Stimulated activated naive B cell treated with anti-CD40 and anti-IgM and Interleukin-4, amounts not matched to agents 10 μg/mL and 1 μg/mL and 100 μg/mL, for 72 hours (primary cell): ENCODE measurements around the gene TXNDC2.
A peak's percentile ranks its signal among the peaks of the same experiment; 100 is the strongest.
"Not testable (repeated sequence)": the region's sequence is repeated elsewhere in the genome, so short reads cannot be mapped to it uniquely, and the experiment has no call there.

Experiments used
- ATAC-seq, 2 donors: fragments of 150-1000 bp; cut with Tn5 transposase; replicated peaks; 2 replicates each; pipeline ENCODE4 v1.10.0; 2021; ENCODE audit warnings: moderate library complexity in 1 of 2
- DNase-seq: peaks from one replicate; pipeline ENCODE4 v3.0.0; 2021
- H3K27ac Mint-ChIP-seq: one replicate; pipeline ENCODE4 v1.8.0; 2022; ENCODE audit warnings: mild to moderate bottlenecking, mixed read lengths
- H3K27me3 Mint-ChIP-seq, 2 donors: one replicate each; pipeline ENCODE4 v1.8.0; 2022; ENCODE audit warnings: mixed read lengths in 2 of 2
- H3K36me3 Mint-ChIP-seq, 2 donors: one replicate each; pipeline ENCODE4 v1.8.0; 2022; ENCODE audit warnings: mixed read lengths in 2 of 2, mild to moderate bottlenecking in 1 of 2
- H3K4me1 Mint-ChIP-seq, 2 donors: one replicate each; pipeline ENCODE4 v1.8.0; 2022; ENCODE audit warnings: mixed read lengths in 2 of 2, mild to moderate bottlenecking in 1 of 2
- H3K4me3 Mint-ChIP-seq, 2 donors: one replicate each; pipeline ENCODE4 v1.8.0; 2022; ENCODE audit warnings: mild to moderate bottlenecking in 2 of 2, mixed read lengths in 2 of 2, moderate library complexity in 1 of 2
- H3K9me3 Mint-ChIP-seq, 2 donors: one replicate each; pipeline ENCODE4 v1.8.0; 2022; ENCODE audit warnings: mixed read lengths in 2 of 2, mild to moderate bottlenecking in 1 of 2

TXNDC2 gene

GRCh38 chr18:9902832-9903231 is 17.1 kb downstream of the TXNDC2 start:
- Mint-ChIP-seq H3K36me3 (no peaks in the 10 kb centered on the region), H3K9me3 (no peaks in the 10 kb centered on the region), H3K27me3 (peaks cover 17 to 26% of the 10 kb centered on the region in 2 donors), H3K4me3 (no peak overlapping the region), H3K27ac (no peak overlapping the region), H3K4me1 (peaks cover 0 to 9% of the 10 kb centered on the region in 2 donors)
- ATAC-seq: no peak
- DNase-seq: no peak

GRCh38 chr18:9905401-9905922 is 19.7 kb downstream of the TXNDC2 start:
- peaks cover 29 to 42% of the 10 kb centered on the region in 2 donors for H3K27me3 Mint-ChIP-seq
- DNase-seq: no peak
- H3K4me3 Mint-ChIP-seq: no peak overlapping the region
- no peaks in the 10 kb centered on the region for H3K36me3 Mint-ChIP-seq
- H3K9me3 Mint-ChIP-seq: no peaks in the 10 kb centered on the region
- no peak for ATAC-seq
- no peaks in the 10 kb centered on the region for H3K4me1 Mint-ChIP-seq
- H3K27ac Mint-ChIP-seq: no peak overlapping the region

GRCh38 chr18:9906481-9906880 is 20.7 kb downstream of the TXNDC2 start:
- Mint-ChIP-seq H3K4me3 (no peak overlapping the region), H3K27me3 (peaks cover 29 to 42% of the 10 kb centered on the region in 2 donors), H3K4me1 (no peaks in the 10 kb centered on the region), H3K36me3 (no peaks in the 10 kb centered on the region), H3K27ac (no peak overlapping the region), H3K9me3 (no peaks in the 10 kb centered on the region)
- ATAC-seq (peak; percentile 66 to 73), DNase-seq (no peak)

- Mint-ChIP-seq H3K9me3 (no peaks in the 10 kb centered on the region), H3K4me1 (peaks cover 0 to 1% of the 10 kb centered on the region in 2 donors), H3K27ac (no peak overlapping the region), H3K27me3 (peaks cover 29 to 38% of the 10 kb centered on the region in 2 donors), H3K4me3 (no peak overlapping the region), H3K36me3 (no peaks in the 10 kb centered on the region)
- ATAC-seq: no peak
- no peak for DNase-seq
These were observed 22.1 kb downstream of the TXNDC2 start for GRCh38 chr18:9907867-9908266.

- Mint-ChIP-seq H3K9me3 (no peaks in the 10 kb centered on the region), H3K36me3 (no peaks in the 10 kb centered on the region)
- no peak for DNase-seq
These were observed 24.3 kb downstream of the TXNDC2 start for GRCh38 chr18:9910071-9910470.

GRCh38 chr18:9910661-9911060 is 24.9 kb downstream of the TXNDC2 start:
- H3K4me3 Mint-ChIP-seq: no peak overlapping the region
- ATAC-seq: no peak
- H3K9me3 Mint-ChIP-seq: no peaks in the 10 kb centered on the region
- no peak overlapping the region for H3K27ac Mint-ChIP-seq
- H3K36me3 Mint-ChIP-seq: no peaks in the 10 kb centered on the region
- peaks cover 5 to 16% of the 10 kb centered on the region in 2 donors for H3K4me1 Mint-ChIP-seq
- H3K27me3 Mint-ChIP-seq: peaks cover 24 to 36% of the 10 kb centered on the region in 2 donors
- no peak for DNase-seq

More at GRCh38 chr18:9910071-9910470, 24.3 kb downstream of the TXNDC2 start:
- Mint-ChIP-seq H3K4me3 (no peak overlapping the region), H3K4me1 (peaks cover 1 to 10% of the 10 kb centered on the region in 2 donors), H3K27me3 (peaks cover 25 to 37% of the 10 kb centered on the region in 2 donors), H3K27ac (no peak overlapping the region)
- ATAC-seq: no peak

- Mint-ChIP-seq H3K9me3 (no peaks in the 10 kb centered on the region), H3K4me3 (no peak overlapping the region), H3K36me3 (peaks cover 0 to 1% of the 10 kb centered on the region in 2 donors), H3K27ac (no peak overlapping the region), H3K4me1 (peaks cover 11 to 21% of the 10 kb centered on the region in 2 donors), H3K27me3 (peaks cover 18 to 32% of the 10 kb centered on the region in 2 donors)
- DNase-seq (no peak), ATAC-seq (no peak)
These were observed 25.5 kb downstream of the TXNDC2 start for GRCh38 chr18:9911226-9911625.

GRCh38 chr18:9912285-9912684 is 26.5 kb downstream of the TXNDC2 start:
- not testable (repeated sequence) for H3K36me3 Mint-ChIP-seq, ATAC-seq, H3K9me3 Mint-ChIP-seq, DNase-seq, H3K4me3 Mint-ChIP-seq, H3K27ac Mint-ChIP-seq
- Mint-ChIP-seq H3K4me1 (peaks cover 14 to 26% of the 10 kb centered on the region in 2 donors), H3K27me3 (peaks cover 12 to 21% of the 10 kb centered on the region in 2 donors)

- Mint-ChIP-seq H3K4me3 (peak overlapping the region; percentile 93 to 95), H3K27ac (peak overlapping the region; percentile 97)
- ATAC-seq: no peak
These were observed 27.4 kb downstream of the TXNDC2 start for GRCh38 chr18:9913151-9913525.

GRCh38 chr18:9913526-9914333 is 28.0 kb downstream of the TXNDC2 start, which contains the start of gene VAPA:
VAPA (plus strand) TSS chr18:9914016; CDS start chr18:9914257, 241 bp downstream.
- peak within 1 kb of the TSS; percentile 93 to 95 for H3K4me3 Mint-ChIP-seq
- ATAC-seq: peak; percentile 86 to 89

More at GRCh38 chr18:9913151-9913525, 27.4 kb downstream of the TXNDC2 start:
- no peak for DNase-seq
- peaks cover 0 to 3% of the 10 kb centered on the region in 2 donors for H3K36me3 Mint-ChIP-seq
- peaks cover 16 to 26% of the 10 kb centered on the region in 2 donors for H3K4me1 Mint-ChIP-seq
- no peaks in the 10 kb centered on the region for H3K9me3 Mint-ChIP-seq
- peaks cover 12 to 16% of the 10 kb centered on the region in 2 donors for H3K27me3 Mint-ChIP-seq

GRCh38 chr18:9914334-9914583 is 28.5 kb downstream of the TXNDC2 start:
- Mint-ChIP-seq H3K9me3 (no peaks in the 10 kb centered on the region), H3K27me3 (peaks cover 6% of the 10 kb centered on the region in 2 donors), H3K4me1 (peaks cover 16 to 26% of the 10 kb centered on the region in 2 donors), H3K36me3 (peaks cover 0 to 3% of the 10 kb centered on the region in 2 donors), H3K27ac (peak overlapping the region; percentile 92), H3K4me3 (peak overlapping the region; percentile 93 to 95)
- DNase-seq: no peak
- no peak for ATAC-seq

More at GRCh38 chr18:9913526-9914333, 28.0 kb downstream of the TXNDC2 start, which contains the start of gene VAPA:
- H3K27me3 Mint-ChIP-seq: peaks cover 9 to 11% of the 10 kb centered on the region in 2 donors
- H3K27ac Mint-ChIP-seq: peak within 1 kb of the TSS; percentile 97
- peaks cover 16 to 26% of the 10 kb centered on the region in 2 donors for H3K4me1 Mint-ChIP-seq
- H3K9me3 Mint-ChIP-seq: no peaks in the 10 kb centered on the region
- peak; percentile 95 for DNase-seq
- H3K36me3 Mint-ChIP-seq: peaks cover 0 to 3% of the 10 kb centered on the region in 2 donors

- peak; percentile 42 to 44 for ATAC-seq
- H3K27ac Mint-ChIP-seq: peak overlapping the region; percentile 95
These were observed 29.0 kb downstream of the TXNDC2 start for GRCh38 chr18:9914584-9915290.

GRCh38 chr18:9915291-9916076 is 29.7 kb downstream of the TXNDC2 start:
- Mint-ChIP-seq H3K27me3 (no peaks in the 10 kb centered on the region), H3K9me3 (no peaks in the 10 kb centered on the region), H3K27ac (peak overlapping the region; percentile 95), H3K4me3 (peak overlapping the region; percentile 83 to 86), H3K36me3 (peaks cover 0 to 3% of the 10 kb centered on the region in 2 donors), H3K4me1 (peaks cover 16 to 26% of the 10 kb centered on the region in 2 donors)
- ATAC-seq: no peak
- no peak for DNase-seq

More at GRCh38 chr18:9914584-9915290, 29.0 kb downstream of the TXNDC2 start:
- peaks cover 2% of the 10 kb centered on the region in 2 donors for H3K27me3 Mint-ChIP-seq
- peaks cover 16 to 26% of the 10 kb centered on the region in 2 donors for H3K4me1 Mint-ChIP-seq
- peak overlapping the region; percentile 83 to 86 for H3K4me3 Mint-ChIP-seq
- no peaks in the 10 kb centered on the region for H3K9me3 Mint-ChIP-seq
- H3K36me3 Mint-ChIP-seq: peaks cover 0 to 3% of the 10 kb centered on the region in 2 donors
- DNase-seq: peak; percentile 68
